Aorta (tissue), 5 donors: Measurements from ENCODE around the gene TP53I13. TPM values are rescaled to one million over a fixed set of nuclear protein-coding genes. Genes with fewer than 3 reads are reported as not detected.

Experiments
- ATAC-seq: fragments of 200-7000 bp; cut with Tn5 transposase; one replicate; pipeline ENCODE4 v1.9.1; 2022; ENCODE audit warnings: moderate library complexity; ENCODE audit not compliant: low FRiP score
- DNase-seq, 2 donors: peaks; one replicate each; pipeline ENCODE4 v3.0.0-alpha.2; 2020
- H3K27ac ChIP-seq, 2 donors: one replicate each; pipeline ENCODE4 v1.5.1; 2013; ENCODE audit warnings: low read length in 2 of 2, mild to moderate bottlenecking in 2 of 2, moderate library complexity in 2 of 2, control low read depth in 1 of 2, inconsistent platforms in 1 of 2, low read depth in 1 of 2
- H3K27me3 ChIP-seq, 2 donors: one replicate each; pipeline ENCODE4 v1.6.1; 2013; ENCODE audit warnings: control low read depth in 1 of 2, low read length in 1 of 2, mild to moderate bottlenecking in 1 of 2, moderate library complexity in 1 of 2; ENCODE audit not compliant: insufficient read depth in 2 of 2, control insufficient read depth in 1 of 2
- H3K36me3 ChIP-seq, 2 donors: one replicate each; pipeline ENCODE4 v1.6.1; 2013; ENCODE audit warnings: control low read depth in 1 of 2, low read length in 1 of 2, mild to moderate bottlenecking in 1 of 2; ENCODE audit not compliant: insufficient read depth in 2 of 2, control insufficient read depth in 1 of 2
- H3K4me1 ChIP-seq, 2 donors: one replicate each; pipeline ENCODE4 v1.6.1; 2013; ENCODE audit warnings: low read length in 2 of 2, control low read depth in 1 of 2, mild to moderate bottlenecking in 1 of 2, moderate library complexity in 1 of 2; ENCODE audit not compliant: insufficient read depth in 2 of 2, control insufficient read depth in 1 of 2
- H3K4me3 ChIP-seq, 2 donors: one replicate each; pipeline ENCODE4 v1.5.1; 2013; ENCODE audit warnings: low read length in 2 of 2, control low read depth in 1 of 2, mild to moderate bottlenecking in 1 of 2
- H3K9me3 ChIP-seq: one replicate; pipeline ENCODE4 v1.6.1; 2013; ENCODE audit warnings: mild to moderate bottlenecking, low read length; ENCODE audit not compliant: control insufficient read depth
- WGBS, 2 donors: extraction: QIAGEN DNeasy Blood & Tissue Kit; methylation state at CpG; one replicate each; pipeline ENCODE4 v1.1.7; 2013; 5-methylcytosine and 5-hydroxymethylcytosine counted together
- intact Hi-C, 2 donors: fragments of 100-400 bp; cut with DNase I; formaldehyde crosslinking; loops; one replicate each; pipeline versions ENCODE4 v1.14.2 to v1.15.0; 2022
- polyA plus RNA-seq, 2 donors: library from polyadenylated mRNA; stranded (reverse); fragments of 200-250 nt; gene quantifications; one replicate each; pipeline ENCODE4 v1.2.3, GENCODE V29; 2013
- total RNA-seq, 2 donors: library from RNA; stranded (reverse); fragmentation: NEBNext Ultra II Directional; extraction: Animal tissue kit (Norgen Biotek cat#: 25700); gene quantifications; one replicate each; pipeline ENCODE4 v1.2.1, GENCODE V29; 2021
- donor health status: healthy with polysubstance abuse.
- donor health status: Bipolar disorder and iron deficiency.
- donor health status: DM: no; HTN: no; CAD: no.
- donor health status: DM: no; HTN: no; CAD: no.
- donor health status: DM: yes; HTN: yes; CAD: no.

The TP53I13 gene
- total and polyA plus RNA-seq, 4 donors = 18.4 to 122 (median 33.0) TPM

DNA sequence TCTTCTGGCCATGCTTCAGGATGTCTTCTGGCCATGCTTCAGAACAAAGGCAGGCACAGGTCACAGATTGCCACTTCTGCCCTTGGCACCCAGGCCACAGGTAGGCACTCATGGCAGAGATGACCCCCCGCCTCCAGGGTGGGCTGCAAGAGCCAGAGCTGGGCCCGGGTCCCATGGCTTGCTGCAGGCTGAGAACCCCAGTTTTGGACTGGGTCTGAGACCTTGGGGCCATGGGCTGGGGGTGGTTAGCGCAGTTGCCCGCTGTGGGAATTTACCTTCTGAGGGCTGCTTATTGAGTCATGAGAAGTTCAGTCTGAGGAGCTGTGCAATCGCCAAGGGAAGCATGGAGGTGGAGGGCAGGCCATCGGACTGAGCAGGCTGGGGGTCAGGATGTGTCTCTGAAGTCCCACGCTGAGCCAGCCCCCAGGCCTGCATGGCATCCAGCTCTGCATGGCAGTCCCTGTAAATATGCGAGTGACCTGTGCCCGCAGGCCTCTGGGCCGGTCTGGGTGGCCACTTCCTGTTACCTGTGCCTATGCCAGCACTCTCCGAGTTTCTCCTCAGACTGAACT lies 26.1 kb downstream of the TP53I13 start:
- H3K36me3 ChIP-seq = no peaks in the 10 kb centered on the region
- ATAC-seq (no peak), DNase-seq (no peak)
- intact Hi-C loops = no loop called here
- WGBS, 2 donors = 92 to 96% methylated on average over 11 of the region's 11 CpGs
- H3K27ac ChIP-seq = no peak overlapping the region
- H3K4me3 ChIP-seq = no peak overlapping the region
- H3K9me3 ChIP-seq = no peaks in the 10 kb centered on the region
- H3K27me3 ChIP-seq = no peaks in the 10 kb centered on the region
- peaks cover 0 to 2% of the 10 kb centered on the region in 2 donors for H3K4me1 ChIP-seq

DNA sequence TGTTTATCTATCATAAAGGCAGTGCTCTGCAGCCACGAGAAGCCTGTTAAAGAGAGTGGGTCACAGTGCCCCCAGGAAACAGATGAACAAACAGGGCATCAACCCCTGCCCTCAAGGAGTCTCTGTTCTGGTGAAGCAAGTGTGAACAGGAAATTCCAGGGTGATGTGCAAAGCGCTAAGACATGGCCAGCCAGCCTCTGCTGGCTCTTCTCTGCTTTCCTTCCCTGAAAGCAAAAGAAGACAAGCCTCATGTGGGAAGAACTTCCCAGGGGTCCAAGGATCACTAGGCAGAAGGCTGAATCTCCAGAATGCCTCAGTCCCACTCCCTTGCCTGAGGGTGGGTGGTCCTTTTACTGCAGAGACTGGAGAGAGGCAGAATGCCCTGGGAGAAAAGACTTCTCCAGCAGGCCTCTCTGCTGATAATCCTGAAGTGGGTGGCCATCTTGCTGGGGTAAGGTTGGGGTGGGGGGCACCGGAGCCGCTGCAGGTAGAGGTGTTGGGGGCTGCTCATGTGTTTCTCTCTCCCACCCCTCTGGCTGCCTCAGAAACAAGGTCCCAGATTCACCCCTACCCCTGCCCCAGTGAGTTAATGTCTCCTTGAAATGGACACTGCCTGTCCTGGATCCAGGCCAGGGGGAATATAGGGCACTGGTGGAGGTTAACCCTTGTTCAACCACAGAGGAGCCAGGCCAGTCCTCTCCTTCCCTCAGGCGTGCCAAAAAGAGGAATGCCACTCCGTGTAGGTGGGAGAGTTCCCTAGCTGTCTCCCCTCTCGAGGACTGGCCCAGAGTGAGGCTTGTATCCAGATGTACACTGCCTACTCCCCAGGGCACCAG lies 26.8 kb downstream of the TP53I13 start:
- 86 to 91% methylated on average over 7 of the region's 7 CpGs for WGBS, 2 donors
- Histone ChIP-seq H3K4me3 (no peak overlapping the region), H3K9me3 (no peaks in the 10 kb centered on the region), H3K36me3 (no peaks in the 10 kb centered on the region), H3K27ac (no peak overlapping the region), H3K4me1 (peaks cover 0 to 2% of the 10 kb centered on the region in 2 donors), H3K27me3 (no peaks in the 10 kb centered on the region)
- ATAC-seq (no peak), DNase-seq (no peak)
- intact Hi-C loops = no loop called here

DNA sequence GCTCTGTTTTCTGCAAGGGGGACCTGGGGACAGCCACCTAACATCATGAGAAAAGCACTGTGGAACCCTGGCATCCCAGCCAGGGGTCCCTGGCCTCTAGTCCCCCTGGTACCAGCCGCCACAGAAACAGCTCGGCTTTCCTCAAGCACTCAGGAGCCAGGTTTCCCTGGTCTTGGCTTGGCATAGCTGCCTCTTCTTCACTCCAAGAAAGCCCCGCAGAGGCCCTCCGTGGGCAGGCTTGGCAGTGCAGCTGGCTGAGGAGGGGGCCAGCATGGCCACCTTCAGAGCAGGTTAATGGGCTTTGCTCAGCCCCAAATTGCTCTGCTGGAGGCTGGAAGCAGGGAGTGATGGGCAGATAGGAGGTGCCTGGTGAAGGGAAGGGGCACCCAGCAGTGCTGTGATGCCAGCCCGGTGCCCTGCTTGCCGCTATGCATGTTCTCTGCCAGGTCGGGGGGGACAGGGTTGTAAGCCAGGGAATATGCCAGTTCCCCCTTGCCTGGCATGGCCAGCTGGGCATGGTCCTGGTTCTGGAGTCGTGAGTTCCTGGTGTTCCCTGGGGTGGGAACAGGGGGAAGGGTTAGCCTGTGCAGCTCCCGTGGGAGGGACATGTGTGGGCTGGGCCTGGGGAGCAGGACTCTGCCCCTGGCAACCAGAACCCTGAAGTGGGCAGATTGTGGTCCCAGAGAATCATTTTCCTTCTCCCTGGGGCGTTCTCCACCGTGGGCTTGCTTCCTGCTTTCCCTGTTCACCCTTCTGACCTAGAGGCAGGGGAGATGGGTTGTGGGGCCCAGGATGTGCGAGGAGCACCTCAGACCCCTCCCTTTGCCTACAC lies 27.7 kb downstream of the TP53I13 start:
- WGBS, 2 donors = 79 to 81% methylated on average over 12 of the region's 12 CpGs
- no peaks in the 10 kb centered on the region for H3K36me3 ChIP-seq
- no peaks in the 10 kb centered on the region for H3K9me3 ChIP-seq
- ATAC-seq = no peak
- no peak for DNase-seq
- H3K4me3 ChIP-seq = no peak overlapping the region
- no peaks in the 10 kb centered on the region for H3K27me3 ChIP-seq
- H3K4me1 ChIP-seq = peaks cover 0 to 2% of the 10 kb centered on the region in 2 donors
- intact Hi-C loops = no loop called here
- no peak overlapping the region for H3K27ac ChIP-seq

DNA sequence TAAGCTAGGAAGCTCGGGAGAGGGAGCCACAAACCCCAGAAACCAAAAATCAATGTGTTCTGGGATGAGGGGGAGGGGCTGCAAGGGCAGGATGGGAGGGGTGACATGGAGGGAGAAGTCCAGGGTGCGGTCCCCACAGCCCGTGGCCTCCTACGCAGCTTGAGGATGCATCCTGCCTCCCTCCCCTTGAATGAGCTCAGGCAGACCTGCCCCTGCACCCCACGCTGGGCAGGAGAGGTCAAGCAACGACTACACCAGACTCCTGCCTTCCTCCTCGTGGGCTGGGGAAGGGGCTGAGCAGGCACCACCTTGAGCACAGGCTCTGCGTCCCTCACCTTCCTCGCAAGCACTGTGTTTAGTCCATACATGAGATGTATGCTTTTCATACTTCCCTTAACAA lies 28.3 kb downstream of the TP53I13 start:
- Histone ChIP-seq H3K36me3 (no peaks in the 10 kb centered on the region), H3K27me3 (no peaks in the 10 kb centered on the region), H3K4me3 (no peak overlapping the region), H3K9me3 (no peaks in the 10 kb centered on the region), H3K4me1 (peaks cover 0 to 2% of the 10 kb centered on the region in 2 donors), H3K27ac (no peak overlapping the region)
- DNase-seq (peak in 1 of 2 donors; percentile 76), ATAC-seq (no peak)
- intact Hi-C loops = no loop called here
- 87 to 88% methylated on average over 9 of the region's 9 CpGs for WGBS, 2 donors

DNA sequence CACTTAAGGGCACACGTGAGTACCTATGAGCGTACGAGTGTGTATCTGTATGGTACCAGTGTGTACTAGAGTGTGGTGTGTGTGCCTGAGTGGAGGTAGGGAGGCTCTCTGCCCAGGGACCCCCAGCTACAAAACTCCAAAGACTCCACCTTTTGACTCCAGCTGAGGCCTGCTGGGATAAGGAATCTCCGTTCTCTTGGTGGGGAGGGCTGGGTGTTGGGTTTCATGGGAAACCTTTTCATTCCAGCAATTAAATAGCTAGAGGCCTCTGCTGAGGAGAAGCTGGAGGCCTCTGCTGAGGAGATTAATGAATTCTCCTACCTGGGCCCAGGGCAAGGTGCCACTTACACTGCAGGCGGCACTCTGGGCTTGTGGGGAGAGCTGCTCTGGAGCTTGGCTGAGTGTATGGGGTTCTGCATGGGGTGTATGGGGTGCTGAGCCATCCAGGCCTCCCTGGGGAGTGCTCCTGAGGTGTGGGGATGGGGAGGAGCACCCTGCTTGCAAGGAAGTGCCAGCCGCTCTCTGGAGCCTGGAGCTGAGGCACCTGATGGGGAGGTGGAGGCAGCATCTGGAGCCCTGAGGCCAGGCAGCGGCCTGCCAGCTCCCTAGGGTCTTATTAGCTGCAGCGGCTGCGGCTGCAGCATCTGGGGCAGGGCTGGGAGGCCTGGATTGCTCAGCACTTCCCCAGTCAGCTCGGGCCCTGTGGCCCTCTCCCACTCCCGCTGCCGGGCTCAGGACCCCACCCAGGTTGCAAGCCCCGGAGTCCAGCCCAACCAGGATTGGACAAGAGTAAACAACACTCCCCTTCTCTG lies 29.1 kb downstream of the TP53I13 start:
- Histone ChIP-seq H3K4me3 (no peak overlapping the region), H3K9me3 (no peaks in the 10 kb centered on the region), H3K4me1 (no peaks in the 10 kb centered on the region), H3K27me3 (no peaks in the 10 kb centered on the region), H3K36me3 (no peaks in the 10 kb centered on the region), H3K27ac (no peak overlapping the region)
- DNase-seq (no peak), ATAC-seq (no peak)
- intact Hi-C loops = no loop called here
- WGBS, 2 donors = 75 to 81% methylated on average over 13 of the region's 13 CpGs

DNA sequence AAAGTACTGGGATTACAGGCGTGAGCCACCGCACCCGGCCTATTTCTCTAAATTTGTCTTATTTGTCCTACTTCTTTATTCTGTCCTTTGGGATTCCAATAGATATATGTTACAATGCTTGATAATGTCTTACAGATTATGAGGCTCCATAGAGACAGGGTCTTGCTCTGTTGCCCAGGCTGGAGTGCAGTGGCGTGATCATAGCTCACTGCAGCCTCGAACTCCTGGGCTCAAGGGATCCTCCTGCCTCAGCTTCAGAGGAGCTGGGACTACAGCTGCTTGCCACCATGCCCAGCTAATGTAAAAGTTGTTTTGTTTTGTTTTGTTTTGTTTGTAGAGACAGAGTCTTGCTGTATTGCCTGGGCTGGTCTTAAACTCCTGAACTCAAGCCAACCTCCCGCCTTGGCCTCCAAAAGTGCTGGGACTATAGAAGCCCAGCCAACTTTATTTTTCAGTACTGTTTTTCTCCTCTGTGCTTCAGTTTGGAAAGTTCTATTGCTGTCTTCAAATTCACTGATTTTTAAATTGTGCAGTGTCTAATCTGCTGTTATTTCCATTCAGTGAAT lies 34.7 kb downstream of the TP53I13 start:
- ATAC-seq = no peak
- intact Hi-C loops = no loop called here
- H3K4me3 ChIP-seq = no peak overlapping the region
- peak in 1 of 2 donors; percentile 48 for DNase-seq
- no peak overlapping the region for H3K27ac ChIP-seq
- no peaks in the 10 kb centered on the region for H3K36me3 ChIP-seq
- 86% methylated on average over 6 of the region's 6 CpGs for WGBS, 2 donors
- H3K9me3 ChIP-seq = no peaks in the 10 kb centered on the region
- H3K4me1 ChIP-seq = no peaks in the 10 kb centered on the region
- no peaks in the 10 kb centered on the region for H3K27me3 ChIP-seq

DNA sequence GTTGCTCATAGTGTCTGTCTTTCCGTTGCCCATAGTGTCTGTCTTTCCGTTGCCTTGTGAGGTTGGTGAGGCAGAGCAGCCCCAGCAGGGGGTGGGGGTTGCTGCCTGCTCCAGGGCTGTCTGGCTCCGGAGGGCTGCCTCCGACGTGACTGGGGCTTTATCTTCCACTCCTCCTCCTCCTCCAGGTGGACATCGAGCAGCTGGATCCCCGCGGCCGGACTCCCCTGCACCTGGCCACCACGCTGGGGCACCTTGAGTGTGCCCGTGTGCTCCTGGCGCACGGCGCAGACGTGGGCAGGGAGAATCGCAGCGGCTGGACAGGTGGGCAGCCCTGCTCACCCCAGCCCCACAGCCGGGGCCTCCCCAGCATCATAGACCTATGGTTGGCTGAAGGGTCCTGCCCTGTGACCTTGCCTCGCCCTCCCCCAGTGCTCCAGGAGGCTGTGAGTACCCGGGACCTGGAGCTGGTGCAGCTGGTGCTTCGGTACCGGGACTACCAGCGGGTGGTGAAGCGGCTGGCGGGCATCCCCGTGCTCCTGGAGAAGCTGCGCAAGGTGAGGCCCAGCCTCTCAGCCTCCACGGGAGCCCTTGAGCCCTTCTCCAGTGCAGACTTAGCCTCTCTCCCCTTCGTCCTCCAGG lies 39.2 kb downstream of the TP53I13 start:
- ATAC-seq = peak; percentile 13
- WGBS, 2 donors = 93 to 94% methylated on average over 29 of the region's 29 CpGs
- Histone ChIP-seq H3K36me3 (no peaks in the 10 kb centered on the region), H3K9me3 (no peaks in the 10 kb centered on the region), H3K27me3 (no peaks in the 10 kb centered on the region), H3K4me1 (no peaks in the 10 kb centered on the region), H3K27ac (no peak overlapping the region), H3K4me3 (no peak overlapping the region)
- peak in 1 of 2 donors; percentile 72 for DNase-seq
- intact Hi-C loops = no loop called here
